Endothelial cell of umbilical vein (primary cell): ENCODE results near the gene PPP2R2D. TPM values are rescaled to one million over a fixed set of nuclear protein-coding genes. Genes with fewer than 3 reads are reported as not detected.

Source experiments
- BruUV-seq: library from RNA; stranded (reverse); fragments of 400-500 nt; replicated peaks from 2 replicates; lab custom pipeline; 2021; lab: Mats Ljungman, UMichigan
- CTCF ChIA-PET: fragments of 300-600, 350-600 bp; sonication (Branson Sonifier 250); formaldehyde crosslinking; loops from one replicate; lab custom pipeline; 2021; ENCODE audit warnings: antibody characterized with exemption, inconsistent platforms; lab: Charles Lee
- POLR2A ChIA-PET: fragments of 300-600, 350-600 bp; sonication (Branson Sonifier 250); formaldehyde crosslinking; loops from one replicate; lab custom pipeline; 2021; ENCODE audit warnings: antibody characterized with exemption, inconsistent platforms; lab: Charles Lee
- DNase-seq: peaks from one replicate; pipeline ENCODE4 v3.0.0-alpha.2; 2011; ENCODE audit warnings: low read depth, low spot score
- FAIRE-seq: peaks from 2 replicates; lab custom pipeline; 2011; peaks lifted over from hg19 to GRCh38; lab: Jason Lieb, UNC
- H2AFZ ChIP-seq: 2 replicates; pipeline ENCODE4 v1.6.0; 2012; ENCODE audit warnings: low read depth, low read length, control low read depth, inconsistent platforms
- H3K27ac ChIP-seq: 2 replicates; pipeline ENCODE4 v1.5.1; 2011; ENCODE audit warnings: low read depth, mild to moderate bottlenecking, control low read depth, low read length, moderate library complexity; ENCODE audit not compliant: insufficient read depth
- H3K27me3 ChIP-seq, 2 experiments: 2 replicates each; pipeline versions ENCODE4 v1.6.0 to v1.6.1; 2011; ENCODE audit warnings: low read length in 2 of 2, mixed read lengths in 1 of 2; ENCODE audit not compliant: control insufficient read depth in 2 of 2, insufficient read depth in 2 of 2
- H3K36me3 ChIP-seq, 2 experiments: 2 replicates in 1 of 2; 3 replicates in 1 of 2; pipeline ENCODE4 v1.5.1; 2011; ENCODE audit warnings: low read length in 2 of 2, mild to moderate bottlenecking in 1 of 2, moderate library complexity in 1 of 2; ENCODE audit not compliant: control insufficient read depth in 2 of 2, insufficient read depth in 2 of 2; ENCODE audit errors: extremely low read depth in 1 of 2
- H3K4me1 ChIP-seq: 3 replicates; pipeline ENCODE4 v1.5.1; 2011; ENCODE audit warnings: mild to moderate bottlenecking, low read length; ENCODE audit not compliant: control insufficient read depth, insufficient read depth; ENCODE audit errors: extremely low read depth
- H3K4me2 ChIP-seq: 2 replicates; pipeline ENCODE4 v1.6.1; 2011; ENCODE audit warnings: low read length, control low read depth, mixed read lengths; ENCODE audit not compliant: insufficient read depth
- H3K4me3 ChIP-seq, 3 experiments: fragments of 200-600 bp in 1 of 3; sonication (generic), shearing (Covaris generic) in 1 of 3; replicated peaks in 1 of 3; 2 replicates each; pipeline ENCODE4 v1.5.1; 2011 to 2016; ENCODE audit warnings: control low read depth in 3 of 3, low read length in 3 of 3, mild to moderate bottlenecking in 2 of 3, inconsistent platforms in 1 of 3, low read depth in 1 of 3, moderate library complexity in 1 of 3; ENCODE audit not compliant: insufficient read depth in 1 of 3
- H3K79me2 ChIP-seq: 2 replicates; pipeline ENCODE4 v1.6.0; 2012; ENCODE audit warnings: low read length, inconsistent platforms; ENCODE audit not compliant: control insufficient read depth, insufficient read depth
- H3K9ac ChIP-seq: replicated peaks from 2 replicates; pipeline ENCODE3; 2011; ENCODE audit warnings: low read length, control low read depth; ENCODE audit not compliant: insufficient read depth; ENCODE audit errors: extremely low read depth
- H3K9me1 ChIP-seq: replicated peaks from 3 replicates; pipeline ENCODE4 v1.6.0; 2011; ENCODE audit warnings: mild to moderate bottlenecking, low read length; ENCODE audit not compliant: control insufficient read depth, insufficient read depth; ENCODE audit errors: extremely low read depth
- H3K9me3 ChIP-seq: replicated peaks from 2 replicates; pipeline ENCODE4 v1.5.1; 2012; ENCODE audit warnings: low read length, inconsistent platforms; ENCODE audit not compliant: control insufficient read depth, insufficient read depth
- H4K20me1 ChIP-seq: replicated peaks from 2 replicates; pipeline ENCODE3; 2011; ENCODE audit warnings: mild to moderate bottlenecking, low read length; ENCODE audit not compliant: control insufficient read depth, insufficient read depth; ENCODE audit errors: extremely low read depth
- EZH2 ChIP-seq: IDR thresholded peaks from 2 replicates; pipeline ENCODE4 v1.6.1; 2012; ENCODE audit warnings: borderline replicate concordance, low read depth, mild to moderate bottlenecking, moderate library complexity, low read length, inconsistent platforms; ENCODE audit not compliant: severe bottlenecking
- FOS ChIP-seq: IDR thresholded peaks from 2 replicates; pipeline ENCODE4 v1.6.1; 2011; ENCODE audit warnings: mild to moderate bottlenecking, low read length, moderate library complexity, borderline replicate concordance; ENCODE audit not compliant: insufficient read depth
- GATA2 ChIP-seq: IDR thresholded peaks from 2 replicates; pipeline ENCODE4 v1.7.0; 2011; ENCODE audit warnings: low read depth, mild to moderate bottlenecking, moderate library complexity, mixed read lengths, low read length; ENCODE audit not compliant: insufficient read length, insufficient read depth
- JUN ChIP-seq: IDR thresholded peaks from 2 replicates; pipeline ENCODE4 v1.6.1; 2011; ENCODE audit warnings: borderline replicate concordance, low read depth; ENCODE audit not compliant: insufficient read length, insufficient read depth
- MYC ChIP-seq: IDR thresholded peaks from one replicate; pipeline ENCODE4 v1.6.1; 2011; ENCODE audit warnings: mild to moderate bottlenecking, low read depth, low read length
- POLR2A ChIP-seq: IDR thresholded peaks from 2 replicates; pipeline ENCODE4 v1.6.1; 2012; ENCODE audit warnings: low read depth, mild to moderate bottlenecking, control low read depth, low read length
- POLR2AphosphoS5 ChIP-seq: IDR thresholded peaks from 2 replicates; pipeline ENCODE4 v1.6.1; 2012; ENCODE audit warnings: low read depth, mild to moderate bottlenecking, control low read depth, low read length, moderate library complexity; ENCODE audit not compliant: insufficient read depth
- dilution Hi-C: fragments of 300-500 bp; cut with MboI; formaldehyde crosslinking; loops from one replicate; pipeline ENCODE4 v1.15.0; 2019; ENCODE audit warnings: low sequenced_read_pairs; ENCODE audit not compliant: extremely low pct_ligation_motif_present
- intact Hi-C: fragments of 100-400 bp; cut with micrococcal nuclease; formaldehyde crosslinking; loops from one replicate; pipeline ENCODE4 v1.10.0; 2022
- polyA plus RNA-seq, 4 experiments: library from polyadenylated mRNA; depleted of rRNA in 3 of 4; stranded (reverse) in 3 of 4; unstranded in 1 of 4; fragments of >200 nt; gene quantifications; 2 replicates each; pipeline versions ENCODE4 v1.2.1 to v1.2.3, GENCODE V29; 2011 to 2012; ENCODE audit warnings: missing spikeins in 1 of 4
- total RNA-seq: library from RNA; stranded (reverse); gene quantifications from 2 replicates; pipeline ENCODE4 v1.2.3, GENCODE V29; 2021
- TF ChIP-seq, protein P1 (sequence below), 2 donors: IDR thresholded peaks; 1 replicate in 1 of 2; 2 replicates in 1 of 2; pipeline ENCODE4 v1.5.1; 2011; ENCODE audit warnings: low read length in 2 of 2, mild to moderate bottlenecking in 2 of 2, moderate library complexity in 2 of 2, control low read depth in 1 of 2, inconsistent platforms in 1 of 2, low read depth in 1 of 2; ENCODE audit not compliant: insufficient read depth in 1 of 2; ENCODE audit errors: extremely low read depth in 1 of 2
- TF ChIP-seq, protein P2 (sequence below): IDR thresholded peaks from 2 replicates; pipeline ENCODE4 v1.6.1; 2011; ENCODE audit not compliant: insufficient read depth, insufficient read length

Gene PPP2R2D
- total and polyA plus RNA-seq, 2 donors (not counting 3 experiments of a cell fraction or from before 2014, with no cell fraction given) = 29.9 to 36.3 TPM

DNA sequence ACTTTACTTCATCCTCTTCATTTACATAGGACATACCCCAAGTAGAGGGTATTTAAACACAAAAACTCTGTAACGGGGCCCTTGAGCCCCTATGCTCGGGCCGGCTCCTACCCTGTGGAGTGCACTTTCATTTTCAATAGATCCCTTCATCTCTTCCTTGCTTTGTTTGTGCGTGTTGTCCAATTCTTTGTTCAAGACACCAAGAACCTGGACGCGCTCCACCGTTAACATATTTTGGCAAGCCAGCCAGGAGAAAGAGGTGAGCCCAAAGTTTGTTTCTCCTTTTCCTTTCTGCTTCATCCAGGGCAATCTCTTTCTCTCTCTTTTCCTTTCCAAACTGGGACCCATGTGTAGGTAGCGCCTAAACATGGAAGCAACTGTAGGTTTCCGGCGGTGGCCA is 106.9 kb downstream of the PPP2R2D start:
- Histone ChIP-seq H3K4me2 (no peak overlapping the region), H2AFZ (no peak overlapping the region), H3K9me1 (no peaks in the 10 kb centered on the region), H3K9me3 (no peaks in the 10 kb centered on the region), H3K4me3 (no peak overlapping the region), H3K36me3 (no peaks in the 10 kb centered on the region), H3K27ac (no peak overlapping the region), H3K4me1 (no peaks in the 10 kb centered on the region), H3K27me3 (peaks cover 9 to 12% of the 10 kb centered on the region in 2 experiments), H3K9ac (no peak overlapping the region), H3K79me2 (no peaks in the 10 kb centered on the region), H4K20me1 (no peaks in the 10 kb centered on the region)
- POLR2A ChIA-PET = no interaction called here
- FAIRE-seq = no peak
- no peak for TF ChIP-seq GATA2
- TF ChIP-seq, protein P1, sequence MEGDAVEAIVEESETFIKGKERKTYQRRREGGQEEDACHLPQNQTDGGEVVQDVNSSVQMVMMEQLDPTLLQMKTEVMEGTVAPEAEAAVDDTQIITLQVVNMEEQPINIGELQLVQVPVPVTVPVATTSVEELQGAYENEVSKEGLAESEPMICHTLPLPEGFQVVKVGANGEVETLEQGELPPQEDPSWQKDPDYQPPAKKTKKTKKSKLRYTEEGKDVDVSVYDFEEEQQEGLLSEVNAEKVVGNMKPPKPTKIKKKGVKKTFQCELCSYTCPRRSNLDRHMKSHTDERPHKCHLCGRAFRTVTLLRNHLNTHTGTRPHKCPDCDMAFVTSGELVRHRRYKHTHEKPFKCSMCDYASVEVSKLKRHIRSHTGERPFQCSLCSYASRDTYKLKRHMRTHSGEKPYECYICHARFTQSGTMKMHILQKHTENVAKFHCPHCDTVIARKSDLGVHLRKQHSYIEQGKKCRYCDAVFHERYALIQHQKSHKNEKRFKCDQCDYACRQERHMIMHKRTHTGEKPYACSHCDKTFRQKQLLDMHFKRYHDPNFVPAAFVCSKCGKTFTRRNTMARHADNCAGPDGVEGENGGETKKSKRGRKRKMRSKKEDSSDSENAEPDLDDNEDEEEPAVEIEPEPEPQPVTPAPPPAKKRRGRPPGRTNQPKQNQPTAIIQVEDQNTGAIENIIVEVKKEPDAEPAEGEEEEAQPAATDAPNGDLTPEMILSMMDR (IDR thresholded peaks at IDR 0.05; ENCODE audit: extremely low read depth in 1 of 2, insufficient read depth in 1 of 2, low read depth in 1 of 2, low read length in 2 of 2) = no peak
- no peak for TF ChIP-seq EZH2
- TF ChIP-seq MYC = no peak
- no peak for TF ChIP-seq FOS
- TF ChIP-seq JUN = no peak
- TF ChIP-seq, protein P2, sequence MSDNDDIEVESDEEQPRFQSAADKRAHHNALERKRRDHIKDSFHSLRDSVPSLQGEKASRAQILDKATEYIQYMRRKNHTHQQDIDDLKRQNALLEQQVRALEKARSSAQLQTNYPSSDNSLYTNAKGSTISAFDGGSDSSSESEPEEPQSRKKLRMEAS = no peak
- TF ChIP-seq POLR2A = no peak
- no peak for TF ChIP-seq POLR2AphosphoS5
- CTCF ChIA-PET = interaction anchor here (1.2 to 1.9 kb wide), 2 partner anchors 15 to 62 kb away, joined by 3 to 10 read pairs; no protein-coding TSS in a partner anchor
- no TSS peak for BruUV-seq
- no peak for DNase-seq
- intact Hi-C loops = no loop called here
- dilution Hi-C loops = no loop called here

Other genes starting within 250 kb of the PPP2R2D start
- 40.1 and 51.4 TPM in 2 replicates for gene BNIP3, start 80.9 kb downstream of the PPP2R2D start, total RNA-seq
- gene BNIP3, start 80.9 kb downstream of the PPP2R2D start, polyA plus RNA-seq = 40.3 and 53.3 TPM in 2 replicates
- 0.07 TPM in 1 of 2 replicates, not detected in the other for gene JAKMIP3, start 164.9 kb downstream of the PPP2R2D start, total RNA-seq
- gene JAKMIP3, start 164.9 kb downstream of the PPP2R2D start, polyA plus RNA-seq = 0.01 and 0.02 TPM in 2 replicates